AG20443 (cell line): Measurements from ENCODE around the gene TBX5.

Experiments used
- DNase-seq: peaks from one replicate; pipeline ENCODE4 v3.0.0; 2012; ENCODE audit warnings: low spot score, mixed read lengths

The TBX5 gene

GRCh38 chr12:114431902-114432301 is 26.0 kb upstream of the TBX5 start:
- no peak for DNase-seq

GRCh38 chr12:114430306-114430705 is 24.4 kb upstream of the TBX5 start:
- peak; percentile 91 for DNase-seq

- DNase-seq = peak; percentile 70
Observed at GRCh38 chr12:114425031-114425626, 19.2 kb upstream of the TBX5 start.

GRCh38 chr12:114420944-114421335 is 15.0 kb upstream of the TBX5 start:
- DNase-seq = no peak

- DNase-seq = no peak
Observed at GRCh38 chr12:114420182-114420943, 14.4 kb upstream of the TBX5 start.

- DNase-seq = no peak
Observed at GRCh38 chr12:114416028-114416427, 10.1 kb upstream of the TBX5 start.

GRCh38 chr12:114415525-114415868 is 9.6 kb upstream of the TBX5 start:
- DNase-seq = no peak

- no peak for DNase-seq
Observed at GRCh38 chr12:114414866-114415524, 9.1 kb upstream of the TBX5 start.

- DNase-seq = peak; percentile 51
Observed at GRCh38 chr12:114414031-114414865, 8.3 kb upstream of the TBX5 start.

- no peak for DNase-seq
Observed at GRCh38 chr12:114412825-114413749, 7.1 kb upstream of the TBX5 start.

GRCh38 chr12:114412307-114412706 is 6.4 kb upstream of the TBX5 start:
- DNase-seq = no peak

- no peak for DNase-seq
Observed at GRCh38 chr12:114411071-114411837, 5.3 kb upstream of the TBX5 start.

GRCh38 chr12:114409852-114410600 is 4.1 kb upstream of the TBX5 start:
- no peak for DNase-seq

- DNase-seq = peak; percentile 49
Observed at GRCh38 chr12:114408886-114409851, 3.2 kb upstream of the TBX5 start.

GRCh38 chr12:114408471-114408885 is 2.5 kb upstream of the TBX5 start:
- DNase-seq = no peak

GRCh38 chr12:114407842-114408411 is 2.0 kb upstream of the TBX5 start:
- no peak for DNase-seq

GRCh38 chr12:114406984-114407841 is 1.3 kb upstream of the TBX5 start:
- no peak for DNase-seq
